ENCODE measurements around the gene CYTH1.
"Not testable (repeated sequence)": the region's sequence is repeated elsewhere in the genome, so short reads cannot be mapped to it uniquely, and the experiment has no call there.

CYTH1 gene

DNA sequence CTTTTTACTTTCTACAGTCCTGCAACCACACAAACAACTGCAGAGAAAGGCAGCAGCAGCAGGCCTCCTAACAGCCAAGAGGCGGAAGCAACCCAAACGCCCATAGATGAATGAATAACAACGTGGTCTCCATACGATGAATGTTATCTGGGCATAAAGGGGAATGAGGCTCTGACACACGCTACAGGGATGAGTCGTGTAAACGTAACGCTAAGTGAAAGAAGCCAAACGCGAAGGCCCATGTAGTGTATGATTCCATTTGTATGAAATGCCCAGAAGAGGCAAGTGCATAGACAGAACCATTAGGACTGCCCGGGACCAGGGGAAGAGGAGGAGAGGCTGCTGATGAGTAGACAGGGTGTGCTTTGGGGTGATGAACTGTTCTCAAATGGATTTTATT, 110.1 kb downstream of the CYTH1 start:
- Histone ChIP-seq H4K20me1 (ENCODE audit: insufficient read depth, low read length) (no peaks in the 10 kb centered on the region), H3K27me3 (ENCODE audit: insufficient read depth, low read length) (no peaks in the 10 kb centered on the region), H3K27ac (ENCODE audit: low read depth, low read length, poor library complexity, severe bottlenecking) (no peak overlapping the region), H2AFZ (ENCODE audit: low read length) (no peak overlapping the region), H3K4me2 (ENCODE audit: low read length) (no peak overlapping the region), H3K36me3 (ENCODE audit: insufficient read depth, low read length) (no peaks in the 10 kb centered on the region), H3K9ac (ENCODE audit: low read length) (no peak overlapping the region), H3F3A (ENCODE audit: insufficient read depth, low read length) (no peaks in the 10 kb centered on the region), H3K9me3 (ENCODE audit: low read length) (no peaks in the 10 kb centered on the region), H3K4me3 (ENCODE audit: low read depth, low read length, poor library complexity, severe bottlenecking) (no peak overlapping the region), H3K79me2 (ENCODE audit: insufficient read depth, low read length) (no peaks in the 10 kb centered on the region), H3K9me2 (ENCODE audit: low read depth, low read length) (no peaks in the 10 kb centered on the region), H3K4me1 (ENCODE audit: insufficient read depth, low read length, severe bottlenecking) (no peaks in the 10 kb centered on the region)
- TF ChIP-seq, protein P1, sequence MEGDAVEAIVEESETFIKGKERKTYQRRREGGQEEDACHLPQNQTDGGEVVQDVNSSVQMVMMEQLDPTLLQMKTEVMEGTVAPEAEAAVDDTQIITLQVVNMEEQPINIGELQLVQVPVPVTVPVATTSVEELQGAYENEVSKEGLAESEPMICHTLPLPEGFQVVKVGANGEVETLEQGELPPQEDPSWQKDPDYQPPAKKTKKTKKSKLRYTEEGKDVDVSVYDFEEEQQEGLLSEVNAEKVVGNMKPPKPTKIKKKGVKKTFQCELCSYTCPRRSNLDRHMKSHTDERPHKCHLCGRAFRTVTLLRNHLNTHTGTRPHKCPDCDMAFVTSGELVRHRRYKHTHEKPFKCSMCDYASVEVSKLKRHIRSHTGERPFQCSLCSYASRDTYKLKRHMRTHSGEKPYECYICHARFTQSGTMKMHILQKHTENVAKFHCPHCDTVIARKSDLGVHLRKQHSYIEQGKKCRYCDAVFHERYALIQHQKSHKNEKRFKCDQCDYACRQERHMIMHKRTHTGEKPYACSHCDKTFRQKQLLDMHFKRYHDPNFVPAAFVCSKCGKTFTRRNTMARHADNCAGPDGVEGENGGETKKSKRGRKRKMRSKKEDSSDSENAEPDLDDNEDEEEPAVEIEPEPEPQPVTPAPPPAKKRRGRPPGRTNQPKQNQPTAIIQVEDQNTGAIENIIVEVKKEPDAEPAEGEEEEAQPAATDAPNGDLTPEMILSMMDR (IDR thresholded peaks at IDR 0.05; ENCODE audit: low read length): no peak
- TF ChIP-seq EZH2 (IDR thresholded peaks at IDR 0.05; ENCODE audit: borderline replicate concordance, low read length): no peak

- not testable (repeated sequence) for H3K4me1 ChIP-seq (ENCODE audit: insufficient read depth, low read length, severe bottlenecking); H3K79me2 ChIP-seq (ENCODE audit: insufficient read depth, low read length); H3K4me3 ChIP-seq (ENCODE audit: low read depth, low read length, poor library complexity, severe bottlenecking); H3K27me3 ChIP-seq (ENCODE audit: insufficient read depth, low read length); H2AFZ ChIP-seq (ENCODE audit: low read length); H3K9me2 ChIP-seq (ENCODE audit: low read depth, low read length); H4K20me1 ChIP-seq (ENCODE audit: insufficient read depth, low read length); H3K9ac ChIP-seq (ENCODE audit: low read length); H3K36me3 ChIP-seq (ENCODE audit: insufficient read depth, low read length); H3K4me2 ChIP-seq (ENCODE audit: low read length); H3K9me3 ChIP-seq (ENCODE audit: low read length); H3K27ac ChIP-seq (ENCODE audit: low read depth, low read length, poor library complexity, severe bottlenecking); H3F3A ChIP-seq (ENCODE audit: insufficient read depth, low read length)
Measured at GRCh38 chr17:78671726-78672001, 110.4 kb downstream of the CYTH1 start.

DNA sequence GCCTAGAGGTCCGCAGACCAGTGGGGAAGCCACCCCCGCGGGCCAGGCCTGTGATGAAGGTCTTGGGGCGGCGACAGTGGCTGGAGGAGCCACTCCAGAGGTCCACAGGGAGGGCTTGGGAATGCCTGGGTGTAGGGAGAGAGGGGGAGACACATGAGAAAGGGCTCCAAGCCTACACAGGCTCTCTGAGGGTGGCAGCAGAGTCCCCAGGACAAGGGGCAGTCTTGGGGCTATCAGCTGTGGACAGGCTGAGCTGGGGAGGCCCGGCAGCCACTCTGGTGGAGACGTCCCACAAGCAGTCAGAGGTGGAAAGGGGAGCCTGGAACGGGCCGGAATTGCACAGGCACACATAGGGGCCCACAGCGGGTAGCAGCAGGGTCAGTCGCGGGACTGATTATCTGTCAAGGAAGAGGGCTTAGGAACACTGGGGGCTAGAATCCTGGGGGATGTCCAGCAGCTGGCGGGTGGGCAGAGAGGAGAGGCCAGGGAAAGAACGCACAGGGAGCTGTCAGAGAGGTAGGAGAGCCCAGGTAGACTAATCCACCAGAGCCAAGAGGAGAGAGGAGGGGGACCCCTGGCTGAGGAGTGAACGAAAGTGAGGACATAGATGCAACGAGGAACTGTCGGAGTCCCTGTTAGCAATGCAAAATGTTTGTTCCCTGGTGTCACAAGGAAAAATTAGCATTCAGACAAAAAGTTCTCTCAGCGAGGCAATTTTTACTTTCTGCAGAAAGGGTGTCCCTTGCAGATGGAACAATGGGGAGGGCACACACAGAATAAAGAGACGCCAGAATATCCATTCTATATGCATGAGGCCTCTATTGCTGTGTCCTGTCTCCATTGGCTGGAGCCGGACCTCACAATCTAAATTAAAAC, 111.0 kb downstream of the CYTH1 start:
- H2AFZ ChIP-seq (ENCODE audit: low read length): no peak overlapping the region
- H3K9ac ChIP-seq (ENCODE audit: low read length): no peak overlapping the region
- H3K27me3 ChIP-seq (ENCODE audit: insufficient read depth, low read length): no peaks in the 10 kb centered on the region
- no peak overlapping the region for H3K4me3 ChIP-seq (ENCODE audit: low read depth, low read length, poor library complexity, severe bottlenecking)
- no peaks in the 10 kb centered on the region for H3K9me2 ChIP-seq (ENCODE audit: low read depth, low read length)
- no peaks in the 10 kb centered on the region for H3K9me3 ChIP-seq (ENCODE audit: low read length)
- H3K4me1 ChIP-seq (ENCODE audit: insufficient read depth, low read length, severe bottlenecking): peaks cover 3% of the 10 kb centered on the region
- H3K79me2 ChIP-seq (ENCODE audit: insufficient read depth, low read length): no peaks in the 10 kb centered on the region
- no peak overlapping the region for H3K4me2 ChIP-seq (ENCODE audit: low read length)
- H3K27ac ChIP-seq (ENCODE audit: low read depth, low read length, poor library complexity, severe bottlenecking): no peak overlapping the region
- TF ChIP-seq, protein P1 (IDR thresholded peaks at IDR 0.05; ENCODE audit: low read length): no peak
- TF ChIP-seq EZH2 (IDR thresholded peaks at IDR 0.05; ENCODE audit: borderline replicate concordance, low read length): no peak
- no peaks in the 10 kb centered on the region for H4K20me1 ChIP-seq (ENCODE audit: insufficient read depth, low read length)
- no peaks in the 10 kb centered on the region for H3K36me3 ChIP-seq (ENCODE audit: insufficient read depth, low read length)
- H3F3A ChIP-seq (ENCODE audit: insufficient read depth, low read length): no peaks in the 10 kb centered on the region

DNA sequence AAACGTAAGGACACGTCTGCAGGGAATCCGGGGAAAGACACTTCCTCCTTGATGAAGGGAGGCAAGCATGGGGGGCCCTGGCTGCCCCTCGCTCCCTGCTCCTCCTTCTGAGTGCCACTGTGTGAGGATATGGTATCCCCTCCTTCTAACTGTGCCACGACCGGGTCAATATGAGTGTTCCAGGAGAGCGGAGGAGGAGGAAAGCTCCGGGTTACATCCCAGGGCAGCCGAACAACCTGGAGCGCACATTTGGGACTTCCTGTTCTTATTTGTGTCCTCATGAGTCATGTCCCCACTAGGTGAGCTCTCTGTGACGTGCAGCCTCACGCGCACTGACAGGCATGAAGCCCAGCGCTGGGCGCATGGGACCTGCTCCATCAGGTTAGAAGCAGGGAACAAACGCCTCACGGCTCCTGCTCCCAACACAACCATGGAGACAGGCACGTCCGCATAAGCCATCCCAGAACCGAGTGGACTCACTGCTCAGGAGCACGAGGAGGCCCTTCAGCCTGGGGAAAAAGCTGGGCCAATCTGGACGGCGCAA, 112.0 kb downstream of the CYTH1 start:
- Histone ChIP-seq H2AFZ (ENCODE audit: low read length) (no peak overlapping the region), H3K4me2 (ENCODE audit: low read length) (no peak overlapping the region), H3F3A (ENCODE audit: insufficient read depth, low read length) (no peaks in the 10 kb centered on the region), H3K36me3 (ENCODE audit: insufficient read depth, low read length) (no peaks in the 10 kb centered on the region), H3K79me2 (ENCODE audit: insufficient read depth, low read length) (no peaks in the 10 kb centered on the region), H3K4me3 (ENCODE audit: low read depth, low read length, poor library complexity, severe bottlenecking) (no peak overlapping the region), H3K9ac (ENCODE audit: low read length) (no peak overlapping the region), H3K9me2 (ENCODE audit: low read depth, low read length) (no peaks in the 10 kb centered on the region), H3K9me3 (ENCODE audit: low read length) (no peaks in the 10 kb centered on the region), H3K27me3 (ENCODE audit: insufficient read depth, low read length) (no peaks in the 10 kb centered on the region), H3K27ac (ENCODE audit: low read depth, low read length, poor library complexity, severe bottlenecking) (no peak overlapping the region), H4K20me1 (ENCODE audit: insufficient read depth, low read length) (no peaks in the 10 kb centered on the region), H3K4me1 (ENCODE audit: insufficient read depth, low read length, severe bottlenecking) (peaks cover 7% of the 10 kb centered on the region)
- TF ChIP-seq, protein P1 (IDR thresholded peaks at IDR 0.05; ENCODE audit: low read length): no peak
- no peak for TF ChIP-seq EZH2 (IDR thresholded peaks at IDR 0.05; ENCODE audit: borderline replicate concordance, low read length)
